ENCODE data around the gene ABT1. TPM values are rescaled to one million over a fixed set of nuclear protein-coding genes. Genes with fewer than 3 reads are reported as not detected.

The ABT1 gene
- total RNA-seq, 1 experiment from 2014 or later = 26.7 TPM

- H3K9ac ChIP-seq (ENCODE audit: low read length) = no peak overlapping the region
- CTCF ChIA-PET = interaction anchor here (0.6 kb wide), 1 partner anchor 230 kb away, joined by 3 read pairs; no protein-coding TSS in a partner anchor
- H3K4me1 ChIP-seq (ENCODE audit: control insufficient read depth in 1 of 2, insufficient read depth in 2 of 2, low read length in 2 of 2) = peaks cover 14 to 45% of the 10 kb centered on the region in 2 experiments
- H3K4me3 ChIP-seq (replicated peaks in 1 of 2; ENCODE audit: low read depth in 1 of 2, low read length in 2 of 2) = no peak overlapping the region
- no TSS peak for BruUV-seq (replicated peaks)
- H3K9me2 ChIP-seq (ENCODE audit: insufficient read depth) = no peaks in the 10 kb centered on the region
- H2AFZ ChIP-seq (ENCODE audit: low read depth, low read length, poor library complexity, severe bottlenecking) = no peak overlapping the region
- H4K20me1 ChIP-seq (ENCODE audit: insufficient read depth) = no peaks in the 10 kb centered on the region
- H3K79me2 ChIP-seq (ENCODE audit: insufficient read depth, low read length) = no peaks in the 10 kb centered on the region
- TF ChIP-seq JUND (IDR thresholded peaks at IDR 0.05) (no peak), POLR2A (IDR thresholded peaks at IDR 0.05; ENCODE audit: borderline replicate concordance, extremely low read depth, insufficient read depth, insufficient read length) (no peak), SRF (IDR thresholded peaks at IDR 0.05; ENCODE audit: low read depth) (no peak)
- POLR2A ChIA-PET = interaction anchor here (2.4 kb wide), 1 partner anchor 15 kb away, joined by 8 read pairs; no protein-coding TSS in a partner anchor
- H3K4me2 ChIP-seq (ENCODE audit: low read length) = no peak overlapping the region
- no peak for DNase-seq (ENCODE audit: low read depth, low spot score)
- H3K27me3 ChIP-seq (ENCODE audit: insufficient read depth, low read length) = no peaks in the 10 kb centered on the region
- no peak overlapping the region for H3K27ac ChIP-seq (ENCODE audit: low read depth, low read length)
- no peaks in the 10 kb centered on the region for H3K36me3 ChIP-seq (ENCODE audit: control insufficient read depth in 1 of 2, insufficient read depth in 2 of 2, low read length in 2 of 2)
- intact Hi-C loops (cut with micrococcal nuclease) = loop anchor here (2.0 to 5.0 kb wide), 3 partner anchors 13 to 240 kb away; partner anchors contain the start of gene HMGN4
- RAD21 ChIA-PET (ENCODE audit: low non-redundant PET in 1 of 2, low total read pairs in 2 of 2, uncharacterized antibody in 2 of 2, unreplicated experiment in 2 of 2) = no interaction called here
- ATAC-seq = no peak
- no peaks in the 10 kb centered on the region for H3K9me3 ChIP-seq (ENCODE audit: control insufficient read depth in 1 of 2, insufficient read depth in 1 of 2, low read depth in 1 of 2, low read length in 2 of 2)
Observed at GRCh38 chr6:26552205-26552604, 44.5 kb upstream of the ABT1 start.

GRCh38 chr6:26552640-26553188 lies 44.0 kb upstream of the ABT1 start:
- peak overlapping the region; percentile 29 to 50 for H3K4me3 ChIP-seq (replicated peaks in 1 of 2; ENCODE audit: low read depth in 1 of 2, low read length in 2 of 2)
- no peaks in the 10 kb centered on the region for H3K36me3 ChIP-seq (ENCODE audit: control insufficient read depth in 1 of 2, insufficient read depth in 2 of 2, low read length in 2 of 2)
- ChIA-PET RAD21 (ENCODE audit: low non-redundant PET in 1 of 2, low total read pairs in 2 of 2, uncharacterized antibody in 2 of 2, unreplicated experiment in 2 of 2) (no interaction called here), POLR2A (interaction anchor here (0.6 to 2.4 kb wide), 4 partner anchors 15 to 1009 kb away, joined by 4 to 8 read pairs (median 6); no protein-coding TSS in a partner anchor), CTCF (interaction anchor here (0.8 kb wide), 1 partner anchor 43 kb away, joined by 4 read pairs; no protein-coding TSS in a partner anchor)
- ATAC-seq (no peak), DNase-seq (ENCODE audit: low read depth, low spot score) (no peak)
- H3K27ac ChIP-seq (ENCODE audit: low read depth, low read length) = no peak overlapping the region
- peaks cover 14 to 45% of the 10 kb centered on the region in 2 experiments for H3K4me1 ChIP-seq (ENCODE audit: control insufficient read depth in 1 of 2, insufficient read depth in 2 of 2, low read length in 2 of 2)
- peak overlapping the region; percentile 98 for H2AFZ ChIP-seq (ENCODE audit: low read depth, low read length, poor library complexity, severe bottlenecking)
- no peaks in the 10 kb centered on the region for H3K9me2 ChIP-seq (ENCODE audit: insufficient read depth)
- H3K9me3 ChIP-seq (ENCODE audit: control insufficient read depth in 1 of 2, insufficient read depth in 1 of 2, low read depth in 1 of 2, low read length in 2 of 2) = no peaks in the 10 kb centered on the region
- no peaks in the 10 kb centered on the region for H3K79me2 ChIP-seq (ENCODE audit: insufficient read depth, low read length)
- intact Hi-C loops (cut with micrococcal nuclease) = loop anchor here (2.0 to 5.0 kb wide), 3 partner anchors 14 to 240 kb away; partner anchors contain the start of gene HMGN4
- H3K4me2 ChIP-seq (ENCODE audit: low read length) = peak overlapping the region; percentile 75
- H3K27me3 ChIP-seq (ENCODE audit: insufficient read depth, low read length) = no peaks in the 10 kb centered on the region
- H3K9ac ChIP-seq (ENCODE audit: low read length) = no peak overlapping the region
- TF ChIP-seq SIN3A (IDR thresholded peaks at IDR 0.05; ENCODE audit: low read depth) (no peak; the same call in 1 of the 2 replicates), ATF3 (IDR thresholded peaks at IDR 0.05) (no peak), ZNF274 (IDR thresholded peaks at IDR 0.05; ENCODE audit: low read depth, low read length) (no peak), FOSL1 (IDR thresholded peaks at IDR 0.05; ENCODE audit: low read depth) (no peak), CBX3 (IDR thresholded peaks at IDR 0.05; ENCODE audit: low read depth) (no peak), SP1 (IDR thresholded peaks at IDR 0.05; ENCODE audit: low read depth) (no peak), SRF (IDR thresholded peaks at IDR 0.05; ENCODE audit: low read depth) (no peak)
- no peaks in the 10 kb centered on the region for H4K20me1 ChIP-seq (ENCODE audit: insufficient read depth)
- no TSS peak for BruUV-seq (replicated peaks)

Data from HCT116 (cell line).